HepG2 (cell line): ENCODE measurements around the gene MEF2B. TPM values are rescaled to one million over a fixed set of nuclear protein-coding genes. Genes with fewer than 3 reads are reported as not detected.

ENCODE experiments used
- ARID4A ChIP-seq: sonication (generic); formaldehyde crosslinking; IDR thresholded peaks from 2 replicates; pipeline ENCODE4 v1.5.0; 2020; ENCODE audit warnings: mild to moderate bottlenecking, missing genetic modification reagents, borderline replicate concordance
- CCDC6 ChIP-seq: sonication (generic); formaldehyde crosslinking; IDR thresholded peaks from 2 replicates; pipeline ENCODE4 v1.8.1; 2022; ENCODE audit warnings: mild to moderate bottlenecking, missing genetic modification reagents, moderate library complexity
- HOXA9 ChIP-seq: sonication (generic); formaldehyde crosslinking; IDR thresholded peaks from 2 replicates; pipeline ENCODE4 v1.8.1; 2022; ENCODE audit warnings: missing genetic modification reagents, mild to moderate bottlenecking, moderate library complexity, borderline replicate concordance
- MIXL1 ChIP-seq: IDR thresholded peaks from 2 replicates; pipeline ENCODE4 v1.6.1; 2016
- NFE2L2 ChIP-seq: fragments of 150-350 bp; IDR thresholded peaks from 2 replicates; pipeline ENCODE4 v1.6.1; 2014; ENCODE audit warnings: low read length
- SALL2 ChIP-seq: sonication (generic); formaldehyde crosslinking; IDR thresholded peaks from 2 replicates; pipeline ENCODE4 v1.8.1; 2023; ENCODE audit warnings: mild to moderate bottlenecking, missing genetic modification reagents, inconsistent platforms
- SATB2 ChIP-seq: sonication (generic); formaldehyde crosslinking; IDR thresholded peaks from 2 replicates; pipeline ENCODE4 v1.5.0; 2020; ENCODE audit warnings: missing genetic modification reagents
- TOE1 ChIP-seq: sonication (generic); formaldehyde crosslinking; IDR thresholded peaks from 2 replicates; pipeline ENCODE4 v1.4.0; 2020; ENCODE audit warnings: mild to moderate bottlenecking, missing genetic modification reagents
- USF2 ChIP-seq, 2 experiments: sonication (generic) in 1 of 2; formaldehyde crosslinking in 1 of 2; IDR thresholded peaks; 2 replicates each; pipeline versions ENCODE4 v1.5.1 to v1.6.1; 2011 to 2020; ENCODE audit warnings: borderline replicate concordance in 1 of 2, low read depth in 1 of 2, low read length in 1 of 2, mild to moderate bottlenecking in 1 of 2, missing genetic modification reagents in 1 of 2, moderate library complexity in 1 of 2
- ZBTB3 ChIP-seq: sonication (generic); formaldehyde crosslinking; IDR thresholded peaks from 2 replicates; pipeline ENCODE4 v1.4.0; 2020; ENCODE audit warnings: low read depth, mild to moderate bottlenecking, moderate library complexity, missing genetic modification reagents, borderline replicate concordance
- ZBTB43 ChIP-seq: sonication (generic); formaldehyde crosslinking; conservative IDR thresholded peaks from 2 replicates; pipeline ENCODE4 v1.4.0; 2020; ENCODE audit warnings: missing genetic modification reagents
- ZFP37 ChIP-seq: sonication (generic); formaldehyde crosslinking; IDR thresholded peaks from 2 replicates; pipeline ENCODE4 v1.4.0; 2020; ENCODE audit warnings: missing genetic modification reagents, borderline replicate concordance
- ZIK1 ChIP-seq: sonication (generic); formaldehyde crosslinking; IDR thresholded peaks from 2 replicates; pipeline ENCODE4 v1.5.0; 2020; ENCODE audit warnings: mild to moderate bottlenecking, low read depth, missing genetic modification reagents, borderline replicate concordance
- ZNF160 ChIP-seq: sonication (generic); formaldehyde crosslinking; IDR thresholded peaks from 2 replicates; pipeline ENCODE4 v1.8.0; 2022; ENCODE audit warnings: mild to moderate bottlenecking, inconsistent platforms, missing genetic modification reagents
- ZNF207 ChIP-seq: fragments of 450-650 bp; IDR thresholded peaks from 2 replicates; pipeline ENCODE4 v1.6.1; 2016; ENCODE audit warnings: antibody characterized with exemption, borderline replicate concordance
- ZNF569 ChIP-seq: sonication (generic); formaldehyde crosslinking; IDR thresholded peaks from 2 replicates; pipeline ENCODE4 v1.5.0; 2020; ENCODE audit warnings: mild to moderate bottlenecking, missing genetic modification reagents, moderate library complexity, borderline replicate concordance
- ZNF598 ChIP-seq: sonication (generic); formaldehyde crosslinking; IDR thresholded peaks from 2 replicates; pipeline ENCODE4 v1.5.1; 2020; ENCODE audit warnings: mild to moderate bottlenecking, missing genetic modification reagents, borderline replicate concordance
- polyA plus RNA-seq, 8 experiments: library from polyadenylated mRNA; depleted of rRNA in 3 of 8; stranded (reverse) in 7 of 8; unstranded in 1 of 8; fragments of >200 nt; fragmentation: Illumina TruSeq in 4 of 8; extraction: Trizol in 4 of 8; gene quantifications; 2 replicates each; pipeline versions ENCODE4 v1.2.1 to v1.2.3, GENCODE V29; 2011 to 2016; ENCODE audit warnings: low read depth in 4 of 8, missing spikeins in 1 of 8, mixed read lengths in 1 of 8; ENCODE audit not compliant: insufficient read depth in 1 of 8
- total RNA-seq, 5 experiments: library from RNA; depleted of rRNA; stranded (reverse); fragments of >200 nt; fragmentation: Illumina TruSeq; extraction: Trizol; gene quantifications; 2 replicates each; pipeline ENCODE4 v1.2.3, GENCODE V29; 2016; ENCODE audit warnings: low read depth in 1 of 5
- TF ChIP-seq, protein P1 (sequence below): IDR thresholded peaks from 2 replicates; pipeline ENCODE4 v1.6.1; 2016; ENCODE audit warnings: missing biosample characterization, missing genetic modification reagents, low read depth

The MEF2B gene
- total and polyA plus RNA-seq, 2 of the 13 experiments (the other 11 are each of a cell fraction or from before 2014, with no cell fraction given): 1.2 to 1.7 TPM

DNA sequence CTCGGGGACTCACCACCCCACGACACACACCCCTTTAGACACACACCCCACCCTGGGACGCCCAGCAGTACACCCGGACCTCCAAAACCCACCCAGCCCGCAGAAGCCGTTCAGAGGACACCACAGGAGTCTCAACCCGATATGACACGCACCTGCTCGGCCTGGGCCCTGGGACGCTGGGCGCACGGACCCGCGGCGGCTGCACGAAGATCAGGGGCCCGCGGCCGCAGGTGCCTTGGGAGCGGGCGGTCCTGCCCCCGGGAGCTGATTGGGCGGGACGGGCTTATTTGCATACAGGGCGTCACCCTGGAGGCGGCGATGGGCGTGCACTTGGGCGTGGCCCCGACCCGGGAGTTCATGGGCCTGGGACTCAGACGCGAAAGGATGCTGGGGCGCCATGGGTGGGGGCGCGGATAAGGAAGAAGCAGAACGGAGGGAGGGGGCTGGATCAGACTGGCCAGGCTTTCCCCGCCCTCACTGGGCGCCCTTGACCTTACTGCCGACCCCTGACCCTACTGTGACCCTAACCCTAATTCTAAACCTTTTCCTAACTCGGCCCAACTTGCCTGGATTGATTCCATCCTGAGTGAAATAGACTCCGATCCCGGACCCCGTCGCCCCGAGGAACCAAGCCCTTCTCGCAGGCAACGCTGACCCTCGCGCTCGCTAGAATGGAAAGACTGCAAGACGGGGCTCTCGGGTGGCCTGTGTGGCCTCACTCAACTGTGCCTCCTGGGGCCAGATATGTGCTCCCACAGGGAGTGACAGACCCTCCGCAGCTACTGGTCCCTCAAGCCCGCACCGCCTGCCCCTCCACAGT lies at the start of gene MEF2B (continued):
- TF ChIP-seq ZNF160 (CRISPR knock-in tag) (peak; percentile 48; the same call in 1 of the 2 replicates), ZNF207 (no peak), ARID4A (CRISPR knock-in tag) (no peak; the same call in 1 of the 2 replicates), HOXA9 (no peak), NFE2L2 (no peak), ZNF569 (CRISPR knock-in tag) (no peak), ZBTB43 (CRISPR knock-in tag) (no peak), ZIK1 (CRISPR knock-in tag) (no peak; the same call in 1 of the 2 replicates), SALL2 (peak; percentile 61; the same call in 1 of the 2 replicates), SATB2 (CRISPR knock-in tag) (no peak), ZBTB3 (no peak), CCDC6 (no peak), USF2 (IDR thresholded peaks at IDR 0.05; ENCODE audit: low read depth, low read length) (no peak), USF2 (CRISPR knock-in tag; IDR thresholded peaks at IDR 0.05; ENCODE audit: borderline replicate concordance) (no peak), MIXL1 (no peak), TOE1 (no peak), ZFP37 (no peak), ZNF598 (peak; percentile 78; the same call in 1 of the 2 replicates)
- TF ChIP-seq, protein P1, sequence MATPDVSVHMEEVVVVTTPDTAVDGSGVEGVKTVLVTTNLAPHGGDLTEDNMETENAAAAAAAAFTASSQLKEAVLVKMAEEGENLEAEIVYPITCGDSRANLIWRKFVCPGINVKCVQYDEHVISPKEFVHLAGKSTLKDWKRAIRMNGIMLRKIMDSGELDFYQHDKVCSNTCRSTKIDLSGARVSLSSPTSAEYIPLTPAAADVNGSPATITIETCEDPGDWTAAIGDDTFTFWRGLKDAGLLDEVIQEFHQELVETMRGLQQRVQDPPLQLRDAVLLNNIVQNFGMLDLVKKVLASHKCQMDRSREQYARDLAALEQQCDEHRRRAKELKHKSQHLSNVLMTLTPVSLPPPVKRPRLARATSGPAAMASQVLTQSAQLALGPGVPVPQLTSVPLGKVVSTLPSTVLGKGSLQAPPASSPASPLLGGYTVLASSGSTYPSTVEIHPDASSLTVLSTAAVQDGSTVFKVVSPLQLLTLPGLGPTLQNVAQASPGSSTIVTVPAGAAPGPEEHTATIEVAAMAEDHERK (CRISPR knock-in tag): no peak
